HTR-8/SVneo (cell line): Measurements from ENCODE around the gene HLA-A.

ENCODE experiments used
- DNase-seq: peaks from one replicate; pipeline ENCODE4 v3.0.0; 2011; ENCODE audit warnings: low spot score, mixed read lengths; ENCODE audit not compliant: insufficient read length
- FAIRE-seq: peaks from 2 replicates; lab custom pipeline; 2011; peaks lifted over from hg19 to GRCh38; lab: Jason Lieb, UNC

HLA-A gene

GRCh38 chr6:29981211-29981812, 39.0 kb downstream of the HLA-A start:
- peak; percentile 74 for FAIRE-seq
- no peak for DNase-seq

- no peak for DNase-seq
- FAIRE-seq = no peak
Observed at GRCh38 chr6:29982097-29982496, 39.8 kb downstream of the HLA-A start.

GRCh38 chr6:29984232-29984631, 41.9 kb downstream of the HLA-A start:
- no peak for DNase-seq
- FAIRE-seq = no peak

GRCh38 chr6:29984992-29985391, 42.7 kb downstream of the HLA-A start:
- FAIRE-seq = no peak
- no peak for DNase-seq

GRCh38 chr6:29986179-29986781, 43.9 kb downstream of the HLA-A start:
- DNase-seq (no peak), FAIRE-seq (no peak)

GRCh38 chr6:29989211-29989610, 46.9 kb downstream of the HLA-A start:
- FAIRE-seq = no peak

GRCh38 chr6:29990931-29991330, 48.6 kb downstream of the HLA-A start:
- DNase-seq (no peak), FAIRE-seq (no peak)

More at GRCh38 chr6:29989211-29989610, 46.9 kb downstream of the HLA-A start:
- DNase-seq = no peak

- no peak for DNase-seq
- no peak for FAIRE-seq
Observed at GRCh38 chr6:29992807-29993206, 50.5 kb downstream of the HLA-A start.

- no peak for FAIRE-seq
- DNase-seq = no peak
Observed at GRCh38 chr6:29994826-29995225, 52.5 kb downstream of the HLA-A start.

- no peak for FAIRE-seq
- DNase-seq = no peak
Observed at GRCh38 chr6:29995340-29995777, 53.0 kb downstream of the HLA-A start.
